Stimulated activated CD4-positive, alpha-beta T cell treated with anti-CD3 and anti-CD28 coated beads, Interleukin-1b, Interleukin-23, amount 100 ng/mL, for 48 hours (primary cell): ENCODE data around the gene CCDC127.
A peak's percentile ranks its signal among the peaks of the same experiment; 100 is the strongest.

Experiments used
- DNase-seq: peaks from one replicate; pipeline ENCODE4 v3.0.0-alpha.2; 2020

Gene CCDC127

DNA sequence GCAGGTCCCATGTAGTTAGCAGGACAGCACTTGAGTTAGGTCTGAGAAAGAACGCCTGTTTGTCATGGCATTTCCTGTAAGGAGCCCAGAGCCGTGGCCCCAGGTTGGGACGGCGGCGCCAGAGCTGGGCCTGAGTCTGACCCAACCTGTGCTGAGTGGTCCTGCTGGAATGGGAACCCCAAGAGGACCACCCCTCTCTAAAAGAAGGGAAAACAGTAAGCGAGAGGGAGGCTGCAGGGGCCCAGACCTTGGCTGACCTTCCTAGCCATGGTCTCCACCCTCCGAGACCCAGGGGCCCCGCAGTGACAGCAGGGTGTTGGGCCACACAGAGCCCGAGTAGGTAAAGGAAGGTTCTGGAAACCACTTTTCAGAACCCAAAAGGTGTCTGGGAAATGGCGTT, 28.5 kb downstream of the CCDC127 start:
- no peak for DNase-seq

DNA sequence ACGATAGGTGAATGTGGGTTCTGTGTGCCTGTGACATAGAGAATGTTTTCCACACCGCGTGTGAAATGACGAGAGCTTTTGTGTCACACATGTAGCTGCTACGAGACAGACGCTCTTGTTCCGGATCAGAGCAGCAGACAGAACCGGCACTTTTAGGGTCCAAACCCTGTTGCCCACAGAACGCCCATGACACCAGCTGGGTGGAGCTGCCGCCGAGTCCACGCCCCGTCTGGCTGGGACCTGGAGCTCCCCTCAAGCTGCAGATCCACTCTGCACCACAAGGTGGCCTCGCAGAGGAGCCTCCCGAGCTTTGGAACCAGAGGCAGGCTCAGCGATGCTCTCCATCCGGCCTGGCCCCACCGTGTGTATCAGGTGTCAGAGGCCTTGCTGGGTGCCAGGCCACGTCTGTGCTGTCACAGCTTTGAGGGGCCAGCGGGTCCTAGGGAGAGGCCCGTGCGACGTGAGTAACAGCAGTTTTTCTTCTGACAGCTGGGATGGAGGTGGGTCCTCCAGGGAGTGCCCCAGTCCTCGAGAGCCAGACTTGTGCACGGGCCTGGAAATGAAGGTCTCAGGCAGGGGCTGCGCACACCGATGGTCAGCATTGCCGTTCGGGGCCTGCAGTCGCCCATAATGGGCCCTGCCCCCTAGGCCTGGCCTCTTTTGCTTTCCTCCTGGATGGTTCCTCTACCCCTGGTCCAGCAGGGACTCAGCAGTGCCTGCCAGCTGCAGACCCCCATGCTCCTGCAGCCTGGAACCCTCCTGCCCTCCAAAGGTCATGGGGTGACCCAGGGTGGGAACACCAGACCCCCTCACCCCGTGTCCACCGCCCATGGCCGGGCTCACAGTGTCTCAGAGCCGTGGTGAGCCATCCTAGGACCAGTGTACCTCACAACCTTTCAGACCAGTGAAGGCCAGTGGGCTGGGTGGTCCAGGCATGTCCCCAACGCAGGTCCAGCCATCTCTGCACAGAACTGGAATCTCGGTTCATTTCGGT, 29.2 kb downstream of the CCDC127 start:
- DNase-seq, result peak; percentile 88

DNA sequence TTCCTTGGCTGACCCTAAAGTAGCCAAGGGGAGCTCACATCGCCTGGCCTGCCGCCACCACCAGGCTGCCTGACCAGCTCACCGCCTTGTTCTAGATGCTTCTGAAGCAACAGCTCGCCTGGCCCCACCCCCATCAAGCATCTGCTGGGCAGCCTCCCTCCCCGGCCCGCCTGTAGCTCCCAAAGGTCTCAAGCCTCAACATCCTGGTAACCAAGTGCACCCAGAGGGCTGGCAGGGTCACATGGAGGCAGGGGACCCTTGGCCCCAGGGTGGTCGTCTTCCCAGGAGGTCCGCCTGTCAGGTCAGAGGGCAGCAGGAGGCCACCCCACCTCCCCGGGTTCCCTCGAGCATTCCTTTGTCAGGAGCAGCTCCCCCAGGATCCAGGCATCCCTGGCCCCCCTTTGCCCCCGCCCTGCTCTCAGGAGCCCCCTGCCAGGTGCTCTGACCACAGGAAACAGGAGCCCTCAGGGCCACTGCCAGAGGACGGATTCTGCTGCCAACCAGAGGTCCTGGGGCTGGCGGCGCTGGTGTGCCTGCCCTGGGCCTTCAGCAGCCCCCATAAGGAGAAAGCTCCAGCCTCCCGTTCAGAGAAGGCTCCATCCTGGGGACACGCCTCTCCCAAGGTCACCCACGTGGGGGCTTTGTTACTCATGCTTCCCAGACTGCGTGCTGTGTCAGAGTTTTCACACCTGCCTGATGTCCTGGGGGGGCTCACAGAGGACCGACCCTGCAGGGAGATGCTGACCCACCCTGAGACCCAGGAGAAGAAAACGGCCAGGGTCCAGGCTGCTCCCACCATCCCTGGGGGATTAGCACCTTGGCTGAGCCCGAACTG, 30.1 kb downstream of the CCDC127 start:
- no peak for DNase-seq

DNA sequence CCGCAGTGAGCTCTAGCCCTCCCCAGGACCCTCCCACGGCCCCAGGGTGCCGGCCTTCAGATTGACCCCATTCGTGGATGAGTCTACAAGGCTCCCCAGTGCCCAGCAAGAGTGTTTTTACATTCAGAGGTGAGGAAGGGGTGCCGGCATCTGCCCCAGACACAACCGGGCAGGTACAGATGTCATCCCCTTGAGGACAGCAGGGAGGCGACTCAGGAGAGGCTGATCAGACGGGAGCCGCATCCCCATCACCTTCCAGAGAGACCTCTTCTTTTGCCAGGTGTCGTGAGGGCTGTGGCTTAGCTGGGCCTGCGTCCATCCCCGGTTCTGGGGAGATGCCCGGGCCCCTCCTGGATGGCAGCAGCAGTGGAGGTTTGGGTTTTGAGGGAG, 30.9 kb downstream of the CCDC127 start:
- no peak for DNase-seq

DNA sequence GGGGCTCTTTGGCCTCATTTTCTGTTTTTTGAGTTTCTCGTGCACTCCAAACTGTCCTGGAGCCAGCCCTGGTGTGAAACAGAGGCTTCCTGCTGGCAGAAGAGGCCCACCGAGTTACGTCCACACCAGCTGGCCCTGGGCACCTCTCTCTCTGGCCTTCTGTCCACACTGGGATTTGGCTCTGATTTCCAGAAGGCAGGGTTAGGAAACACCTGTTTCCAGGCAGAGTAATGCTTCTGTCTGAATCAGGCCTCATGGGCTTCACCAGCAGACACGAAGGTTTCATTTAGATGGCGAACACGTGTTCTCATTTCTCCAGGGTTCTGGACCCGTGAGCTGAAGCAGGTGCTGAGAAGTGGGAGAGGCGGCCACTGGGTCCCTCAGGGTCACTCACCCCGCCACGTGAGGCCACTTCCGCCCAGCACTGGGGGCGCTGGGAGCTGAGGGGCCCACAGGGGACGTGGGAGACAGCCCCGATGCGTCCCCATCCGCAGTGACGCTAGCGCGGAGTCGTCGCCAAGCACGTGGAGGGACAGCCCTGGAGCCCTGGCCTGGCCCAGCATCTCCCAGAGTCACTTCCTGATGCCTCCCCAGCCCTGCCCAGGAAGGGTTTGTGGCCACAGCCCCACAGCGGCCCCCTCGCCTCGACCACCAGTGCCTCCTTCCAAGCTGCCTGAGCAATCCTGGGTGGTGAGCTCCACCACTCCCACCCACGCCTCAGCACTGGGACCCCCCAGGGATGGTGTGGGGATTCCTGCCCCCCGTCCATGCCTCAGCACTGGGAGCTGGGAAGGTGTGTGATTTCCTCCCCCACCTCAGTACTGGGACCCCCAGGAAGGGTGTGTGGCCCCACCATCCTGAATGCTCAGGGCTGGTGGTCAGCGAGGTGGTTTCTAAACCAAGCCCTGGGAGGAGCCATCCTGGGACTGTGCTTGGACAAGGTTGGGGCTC, 31.6 kb downstream of the CCDC127 start:
- DNase-seq, result no peak

DNA sequence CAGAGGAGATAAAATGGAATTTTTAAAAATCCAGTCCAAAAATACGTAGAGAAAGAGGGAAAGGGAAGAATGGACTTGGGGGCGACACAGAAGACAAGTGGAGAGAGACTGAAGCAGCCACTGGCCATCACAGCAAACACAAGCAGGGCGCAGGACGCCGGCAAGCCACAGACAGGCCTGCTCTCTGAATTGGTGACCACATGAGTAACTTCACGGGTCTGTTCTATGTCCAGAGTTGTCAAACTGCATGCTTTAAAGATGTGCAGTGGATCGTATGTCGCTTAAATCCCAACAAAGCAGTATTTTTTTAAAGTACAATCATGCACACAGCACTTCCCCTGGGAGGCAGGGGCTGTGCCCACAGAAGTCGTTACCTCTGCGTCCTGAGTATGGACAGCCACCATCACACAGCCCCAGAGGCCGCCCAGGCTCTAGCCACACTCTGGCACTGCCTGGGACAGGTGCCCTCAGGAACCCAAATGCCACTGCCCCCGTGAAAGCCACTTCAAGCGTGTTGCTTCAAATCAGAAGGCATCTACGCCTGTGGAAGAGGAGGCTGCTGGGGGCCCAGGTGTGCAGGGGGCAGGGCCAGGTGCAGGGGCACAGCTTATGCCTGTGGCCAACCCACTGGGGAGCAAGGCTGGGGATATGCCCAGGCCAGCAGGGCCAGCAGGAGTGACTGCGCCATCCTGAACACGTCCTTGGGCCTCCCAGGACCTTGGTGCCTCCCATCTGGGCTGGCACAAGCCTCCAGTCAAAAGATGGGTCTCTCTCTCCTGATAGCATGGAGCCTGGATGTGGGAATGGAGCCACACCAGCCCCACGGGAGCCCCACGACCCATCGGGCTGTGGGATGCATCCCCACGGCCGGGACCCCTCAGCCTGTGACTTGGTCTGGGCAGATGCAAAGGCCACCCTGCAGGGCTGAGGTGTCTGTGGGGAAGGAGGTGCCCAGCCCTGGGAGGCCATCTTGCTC, 32.6 kb downstream of the CCDC127 start:
- no peak for DNase-seq

DNA sequence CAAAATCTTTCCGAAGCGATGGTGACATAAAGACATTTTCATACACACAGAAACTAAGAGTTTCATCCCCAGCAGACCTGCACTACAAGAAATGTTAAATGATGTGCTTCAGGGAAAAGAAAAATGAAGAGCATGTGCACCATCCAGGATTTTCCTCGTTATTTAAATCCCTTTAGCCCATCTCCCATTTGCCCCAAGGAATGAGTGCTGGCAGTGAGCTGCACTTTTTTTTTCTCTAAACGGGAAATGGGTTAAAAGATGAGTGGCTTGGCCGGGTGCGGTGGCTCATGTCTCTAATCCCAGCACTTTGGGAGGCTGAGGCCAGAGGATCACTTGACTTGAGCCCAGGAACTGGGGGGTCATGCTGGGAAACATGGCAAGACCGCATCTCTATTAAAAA, 33.5 kb downstream of the CCDC127 start:
- no peak for DNase-seq

DNA sequence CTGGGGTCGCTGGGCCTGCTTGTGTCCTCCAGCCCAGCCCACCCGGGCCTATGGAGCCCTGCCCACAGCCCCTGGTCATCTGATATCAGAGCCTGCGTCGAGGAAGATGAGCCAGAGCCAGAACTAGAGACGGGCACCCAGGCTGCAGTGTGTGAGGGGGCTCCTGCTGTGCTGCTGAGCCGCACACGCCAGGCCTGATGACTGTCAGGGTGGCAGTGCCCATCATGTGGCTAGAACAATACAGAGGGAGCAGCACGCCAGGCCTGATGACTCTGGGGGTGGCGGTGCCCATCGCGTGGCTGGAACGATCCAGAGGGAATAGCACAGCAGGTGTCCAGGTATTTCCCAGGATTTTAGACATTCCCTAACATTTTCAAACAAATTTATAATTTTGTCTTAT, 35.8 kb downstream of the CCDC127 start:
- no peak for DNase-seq

DNA sequence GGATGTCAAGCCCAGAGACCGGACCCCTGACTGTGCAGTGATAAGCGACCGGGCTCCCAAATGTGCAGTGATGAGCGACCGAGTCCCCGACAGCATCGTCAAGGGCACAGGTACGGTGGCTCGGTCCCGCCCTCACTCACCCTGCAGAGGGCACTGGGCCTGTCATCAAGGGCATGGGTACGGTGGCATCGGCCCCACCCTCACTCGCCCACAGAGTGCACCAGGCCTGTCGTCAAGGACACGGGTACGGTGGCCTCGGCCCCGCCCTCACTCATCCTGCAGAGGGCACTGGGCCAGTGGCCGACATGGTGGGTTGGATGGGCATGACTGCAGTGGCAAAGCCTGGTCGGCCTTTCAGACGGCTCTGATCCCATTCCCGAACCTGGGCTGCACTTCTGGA, 36.4 kb downstream of the CCDC127 start:
- no peak for DNase-seq

DNA sequence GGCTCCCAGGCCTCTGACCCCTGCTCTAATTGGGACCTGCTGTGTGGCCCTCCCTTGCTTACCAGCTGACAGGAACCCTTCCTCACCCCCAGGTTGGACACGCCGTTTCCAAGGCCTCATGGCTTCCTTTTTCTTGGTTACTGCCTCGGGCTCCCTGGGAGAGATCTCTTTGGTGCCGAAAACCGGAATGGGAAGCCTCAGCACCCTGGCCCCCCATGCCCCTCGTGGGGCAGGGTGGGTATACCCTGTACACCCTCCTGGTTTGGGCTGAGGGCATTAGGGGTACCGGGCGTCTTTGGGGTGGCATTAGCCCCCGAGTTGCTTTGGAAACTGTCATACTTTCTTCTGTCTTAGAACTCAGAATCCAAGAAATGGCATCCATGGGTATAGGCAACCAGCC, 36.8 kb downstream of the CCDC127 start:
- DNase-seq, result no peak

DNA sequence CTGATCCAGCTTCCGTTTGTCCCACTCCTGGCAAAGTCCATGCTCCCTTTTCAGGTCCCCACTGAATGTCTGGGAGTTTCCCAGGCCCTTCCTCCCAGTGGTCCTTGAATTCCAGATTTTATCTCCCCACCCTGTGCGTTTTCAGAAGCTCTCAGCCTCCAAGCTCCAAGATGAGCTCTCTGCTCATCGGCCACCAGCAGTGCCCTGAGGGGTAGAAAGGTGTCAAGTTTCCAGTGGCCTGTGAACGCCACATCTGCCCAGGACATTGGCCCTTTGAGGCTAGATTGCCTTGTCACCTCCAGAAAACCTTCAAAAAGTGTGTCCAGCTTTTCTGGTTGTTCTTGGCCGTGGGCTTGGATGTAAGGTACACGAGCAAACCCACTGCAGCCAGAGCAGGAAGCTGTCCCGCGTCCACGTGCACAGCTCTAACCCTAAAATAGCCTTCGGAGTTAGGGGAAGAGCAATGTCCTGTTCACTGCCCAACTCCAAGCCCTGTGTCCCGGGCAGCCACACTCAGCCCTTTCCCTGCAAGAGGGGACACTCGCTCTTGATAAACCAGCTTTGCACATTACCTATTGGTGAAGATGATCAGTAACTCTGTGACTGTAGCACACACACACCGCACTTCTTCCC, 37.6 kb downstream of the CCDC127 start:
- DNase-seq, result no peak

DNA sequence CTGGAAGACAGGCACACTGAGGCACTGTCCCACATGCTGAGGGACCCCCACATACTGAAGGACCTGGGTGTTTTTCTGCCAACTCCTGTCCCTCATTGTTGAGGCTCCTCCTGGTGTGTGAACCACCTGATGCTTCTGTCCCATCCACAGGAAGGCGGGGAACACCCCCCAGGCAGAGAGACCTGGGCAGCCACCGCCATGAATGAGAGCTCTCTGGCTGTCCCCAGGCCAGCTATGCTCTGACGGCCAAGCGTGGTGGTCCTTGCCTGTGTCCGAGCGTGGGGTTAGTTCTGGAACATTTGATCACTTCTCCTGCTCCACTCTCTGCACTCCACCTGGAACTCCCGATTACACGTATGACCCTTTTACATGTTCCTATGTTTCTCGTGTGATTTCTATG, 38.6 kb downstream of the CCDC127 start:
- no peak for DNase-seq

DNA sequence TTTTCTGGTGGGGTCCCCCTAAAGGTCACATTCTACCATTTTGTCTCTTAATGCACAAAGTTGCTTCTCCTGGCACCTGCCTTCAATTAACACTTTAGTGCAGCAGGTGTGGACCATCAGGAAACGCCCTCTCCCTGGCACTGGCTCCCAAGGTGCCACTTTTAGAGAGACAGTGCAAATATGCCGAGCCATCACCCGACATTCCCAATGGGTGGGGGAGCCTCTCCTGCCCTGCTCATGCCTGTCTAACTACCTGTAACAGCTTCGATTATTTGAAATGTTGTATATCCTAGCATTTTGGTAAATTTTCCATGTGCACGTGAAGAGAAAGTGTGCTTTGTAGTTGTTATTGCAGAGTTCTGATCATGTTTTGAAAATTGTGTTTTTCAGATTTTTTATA, 39.8 kb downstream of the CCDC127 start:
- DNase-seq, result no peak

DNA sequence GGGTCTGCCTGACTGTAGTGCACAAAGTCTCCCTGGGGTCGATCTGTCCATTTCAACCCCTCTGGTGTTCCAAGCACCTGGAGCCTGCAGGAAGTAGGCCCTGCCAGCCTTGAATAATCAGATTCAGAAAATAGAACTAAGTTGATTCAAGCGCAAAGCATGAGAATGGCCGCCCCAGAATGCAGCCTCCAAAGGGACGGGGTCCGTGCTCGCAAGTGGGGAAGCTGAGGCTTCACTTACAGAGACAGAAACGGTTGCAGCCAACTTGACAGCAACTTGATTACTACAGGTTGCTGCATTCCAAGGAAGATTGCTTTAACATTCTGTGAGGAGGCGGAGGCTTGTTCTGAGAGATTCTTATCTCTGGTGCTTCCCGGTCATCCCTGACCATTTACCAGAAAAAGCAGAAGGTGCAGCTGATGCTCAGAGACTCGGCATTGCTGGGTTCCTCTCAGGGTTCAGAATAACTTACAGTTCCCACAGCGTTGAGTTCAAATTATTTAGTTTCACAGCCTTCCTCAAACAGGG, 41.6 kb downstream of the CCDC127 start:
- no peak for DNase-seq

DNA sequence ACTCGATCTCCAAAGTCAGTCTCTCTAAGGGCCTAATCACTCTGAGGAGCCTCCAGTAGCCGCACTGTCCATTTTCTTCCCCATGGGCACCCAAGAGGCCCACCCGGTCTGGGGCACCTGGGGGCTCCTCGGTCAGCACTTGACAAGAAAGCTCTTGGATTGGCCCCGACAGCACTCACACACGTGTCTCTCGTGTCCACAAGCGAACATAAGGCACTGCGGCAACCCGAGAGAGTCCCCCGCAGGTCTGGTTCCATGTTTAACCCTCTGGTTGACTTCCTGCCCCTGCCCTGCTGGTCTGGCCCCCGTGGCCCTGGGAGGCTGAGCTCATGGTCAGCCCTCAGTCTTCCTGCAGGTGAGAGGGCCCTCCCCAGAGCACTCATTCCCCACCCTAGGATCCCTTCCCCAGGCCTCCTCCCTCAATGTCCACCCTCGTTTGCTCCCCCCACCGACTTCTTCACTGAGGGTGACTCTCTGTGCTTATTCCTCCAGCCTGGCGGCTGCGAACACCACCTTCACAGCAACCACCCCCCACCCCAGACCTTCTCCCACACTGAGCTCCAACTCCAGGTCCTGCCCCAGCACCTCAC, 43.0 kb downstream of the CCDC127 start:
- no peak for DNase-seq

DNA sequence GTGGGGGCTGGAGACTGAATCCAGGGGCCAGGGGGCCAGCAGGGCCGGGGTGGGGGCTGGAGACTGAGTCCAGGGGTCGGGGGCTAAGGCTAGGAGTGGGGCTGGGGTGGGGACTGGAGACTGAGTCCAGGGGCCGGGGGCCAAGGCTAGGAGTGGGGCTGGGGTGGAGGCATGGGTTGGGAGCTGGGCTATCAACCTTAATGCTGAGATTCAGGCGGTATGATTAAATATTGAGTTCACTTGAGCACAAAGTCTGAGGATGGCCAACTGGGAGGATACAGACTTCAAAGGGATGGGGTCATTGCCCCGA, 43.7 kb downstream of the CCDC127 start:
- DNase-seq, result no peak

DNA sequence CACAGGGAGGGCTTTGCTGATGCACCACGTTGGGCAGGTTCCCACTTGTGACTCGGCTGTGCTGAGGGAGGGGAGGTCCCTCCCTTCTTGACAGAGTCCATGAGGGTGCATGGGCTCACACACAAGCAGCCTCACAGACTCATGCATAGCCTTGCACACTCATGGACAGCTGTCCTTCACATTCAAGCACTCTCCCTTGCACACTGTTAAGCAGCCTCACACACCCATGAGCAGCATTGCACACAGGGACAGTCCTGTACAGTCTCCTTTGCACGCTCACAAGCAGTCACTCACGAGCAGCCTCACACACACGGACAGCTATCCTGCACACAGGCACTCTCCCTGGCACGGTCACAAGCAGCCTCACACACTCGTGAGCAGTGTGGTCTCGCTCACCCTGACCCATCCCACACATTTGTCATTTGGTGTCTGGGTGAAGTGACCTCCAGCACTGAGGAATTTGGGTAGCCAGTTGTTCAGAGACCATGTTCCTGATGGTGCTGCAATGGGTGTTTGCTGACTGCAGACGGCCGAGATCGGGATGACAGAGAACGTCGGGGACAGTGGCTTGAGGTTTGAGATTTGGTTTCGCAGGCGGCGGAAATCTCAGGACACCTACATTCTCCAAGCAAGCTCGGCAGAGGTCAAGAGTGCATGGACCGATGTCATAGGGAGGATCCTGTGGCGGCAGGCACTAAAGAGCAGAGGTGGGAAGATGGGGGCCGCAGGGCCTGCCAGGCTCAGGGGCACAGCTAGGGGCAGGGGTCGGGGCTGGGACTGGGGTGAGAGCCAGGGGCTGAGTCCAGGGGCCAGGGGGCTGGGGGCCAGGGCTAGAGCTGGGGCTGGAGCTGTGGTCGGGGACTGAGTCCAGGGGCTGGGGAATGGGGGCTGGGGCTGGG, 44.3 kb downstream of the CCDC127 start:
- DNase-seq, result no peak

DNA sequence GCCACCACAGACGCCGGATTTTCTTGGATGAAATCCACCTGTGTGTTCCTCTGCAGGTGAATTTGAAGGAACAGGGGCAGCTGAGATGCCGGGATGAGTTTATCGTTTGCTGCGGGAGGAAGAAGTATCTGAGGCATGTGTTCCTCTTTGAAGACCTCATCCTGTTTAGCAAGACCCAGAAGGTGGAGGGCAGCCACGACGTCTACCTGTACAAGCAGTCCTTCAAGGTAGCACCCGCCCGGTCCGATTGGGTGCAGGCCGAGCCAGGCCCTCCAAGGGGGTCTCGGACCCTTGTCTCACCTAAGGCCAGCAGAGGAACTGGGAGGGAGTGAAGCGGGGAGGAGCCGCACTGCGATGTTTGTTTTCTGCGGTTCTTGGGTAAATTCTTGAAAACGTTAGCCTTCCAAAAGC, 45.1 kb downstream of the CCDC127 start:
- no peak for DNase-seq

DNA sequence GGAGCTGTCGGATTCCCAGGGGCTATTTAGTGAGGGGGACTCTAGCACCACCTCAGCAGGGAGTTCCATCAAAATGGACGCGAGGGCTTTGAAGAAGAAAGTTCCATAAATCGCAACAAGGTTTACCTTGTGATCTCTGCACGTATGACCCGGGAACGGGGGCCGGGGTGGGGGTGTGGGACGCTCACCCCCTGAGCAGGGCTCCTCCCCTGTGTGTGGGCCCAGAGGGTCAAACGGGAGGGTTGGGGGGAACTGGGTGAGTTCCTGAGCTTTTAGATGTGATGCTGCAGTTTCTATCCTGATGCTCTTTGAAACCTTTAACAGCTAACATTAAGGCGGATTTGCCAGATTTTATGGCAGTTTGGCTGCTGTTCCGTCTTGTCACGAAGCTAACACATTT, 45.5 kb downstream of the CCDC127 start:
- DNase-seq, result no peak
